GM21381 (cell line): ENCODE data around the gene SMC3.

Source experiments
- ATAC-seq: cut with Tn5 transposase; IDR thresholded peaks from one replicate; pipeline ENCODE4 v1.9.1; 2021; ENCODE audit warnings: mild to moderate bottlenecking, moderate library complexity; ENCODE audit not compliant: unreplicated experiment

SMC3 gene

DNA sequence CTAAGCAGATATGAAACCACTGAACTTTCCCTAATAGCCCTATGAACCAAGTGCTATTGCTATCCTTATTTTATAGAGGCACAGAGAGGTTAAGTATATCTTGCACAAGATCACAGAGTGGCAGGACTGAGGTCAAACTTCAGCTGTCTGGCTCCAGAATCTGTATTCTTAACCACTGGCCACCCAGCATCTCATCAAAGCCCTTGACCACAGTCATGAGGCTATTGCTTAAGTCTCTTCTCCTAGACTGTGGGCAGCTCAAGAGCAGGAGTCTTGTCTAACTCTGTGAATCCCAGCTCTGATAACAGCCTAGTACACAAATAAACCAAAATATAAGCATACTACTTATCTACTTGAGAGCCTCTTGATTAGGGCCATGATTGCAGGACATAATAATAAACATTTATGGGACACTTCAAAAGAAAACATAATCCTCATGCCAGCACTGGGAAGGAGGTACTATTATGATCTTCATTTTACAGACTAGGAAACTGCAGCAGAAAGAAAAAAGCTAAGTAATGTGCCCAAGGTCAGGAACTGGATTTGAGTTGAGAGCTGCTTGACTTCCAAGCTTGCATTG lies 22.4 kb upstream of the SMC3 start:
- no peak for ATAC-seq

DNA sequence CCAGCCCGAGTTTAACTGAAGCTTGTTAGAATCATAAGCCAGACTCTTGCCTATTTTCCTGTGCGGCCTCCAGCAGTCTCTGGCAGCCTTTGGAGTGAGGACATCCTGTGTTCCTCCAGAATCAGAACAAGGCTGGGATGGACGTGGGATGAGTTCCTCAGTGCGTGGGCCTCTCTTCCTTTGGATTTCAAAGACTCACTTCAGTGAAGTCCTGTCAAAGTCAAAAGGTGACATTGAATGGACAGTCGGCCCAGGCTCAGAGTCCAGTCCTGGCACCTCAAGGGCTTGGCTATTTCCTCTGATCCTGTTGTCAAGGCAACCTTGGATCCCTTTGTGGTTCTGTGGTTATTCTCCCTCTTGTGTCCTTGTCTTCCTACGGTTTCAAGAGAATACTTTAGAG lies 21.4 kb upstream of the SMC3 start:
- ATAC-seq = no peak

DNA sequence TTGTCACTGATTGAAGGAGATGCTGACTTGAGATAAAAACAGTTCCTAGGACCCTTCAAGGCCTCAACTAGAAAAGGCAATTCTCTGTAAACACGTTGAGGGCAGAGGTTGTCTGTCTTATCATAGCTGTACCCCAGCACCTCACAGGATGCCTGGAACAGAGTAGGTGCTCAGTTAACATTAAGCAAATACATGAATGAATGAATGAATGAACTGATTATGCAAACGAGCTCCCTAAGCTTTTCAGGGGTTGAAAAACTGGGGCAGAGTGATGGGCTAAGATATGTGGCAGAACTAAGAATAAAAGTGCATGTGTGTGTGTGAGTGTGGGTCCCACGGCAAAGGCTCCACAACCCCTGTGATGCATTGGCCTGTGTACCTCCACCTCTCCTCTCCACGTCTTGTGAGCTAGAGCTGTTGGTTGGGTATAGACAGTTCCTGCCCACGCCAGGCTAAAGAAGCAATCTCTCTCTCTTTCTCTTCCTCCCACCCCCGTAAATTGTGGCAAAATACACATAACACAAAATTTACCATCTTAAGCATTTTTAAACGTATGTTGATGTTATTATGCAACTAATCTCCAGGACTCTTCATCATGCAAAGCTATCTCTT lies 20.9 kb upstream of the SMC3 start:
- ATAC-seq = no peak

DNA sequence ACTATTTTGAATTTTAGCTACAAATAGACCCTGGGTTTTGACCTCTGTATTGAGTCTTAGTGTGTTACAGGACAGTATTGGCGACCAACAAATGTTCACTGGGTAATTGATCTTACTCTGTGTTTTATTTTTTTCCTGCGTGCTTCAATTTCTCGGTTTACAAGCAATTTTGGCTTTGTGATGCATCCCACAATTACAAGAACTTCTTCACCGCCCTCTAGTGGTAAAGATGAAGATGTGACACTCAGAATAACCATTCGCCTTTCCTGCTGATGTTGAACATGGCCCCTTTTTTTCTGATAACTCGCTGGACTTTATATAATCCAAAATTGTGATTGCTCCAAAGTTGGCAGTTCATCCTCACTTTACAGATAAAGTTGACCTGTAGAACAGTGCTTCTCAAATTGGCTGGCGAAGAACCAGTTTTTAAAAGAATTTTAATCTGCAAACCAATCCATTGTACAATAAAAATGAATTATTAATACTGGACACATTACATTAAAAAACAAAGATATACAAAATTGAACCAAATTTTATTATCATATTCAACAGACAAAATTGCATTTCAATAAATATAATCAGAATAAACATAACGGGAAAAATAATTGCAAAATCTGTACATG lies 20.2 kb upstream of the SMC3 start:
- no peak for ATAC-seq

DNA sequence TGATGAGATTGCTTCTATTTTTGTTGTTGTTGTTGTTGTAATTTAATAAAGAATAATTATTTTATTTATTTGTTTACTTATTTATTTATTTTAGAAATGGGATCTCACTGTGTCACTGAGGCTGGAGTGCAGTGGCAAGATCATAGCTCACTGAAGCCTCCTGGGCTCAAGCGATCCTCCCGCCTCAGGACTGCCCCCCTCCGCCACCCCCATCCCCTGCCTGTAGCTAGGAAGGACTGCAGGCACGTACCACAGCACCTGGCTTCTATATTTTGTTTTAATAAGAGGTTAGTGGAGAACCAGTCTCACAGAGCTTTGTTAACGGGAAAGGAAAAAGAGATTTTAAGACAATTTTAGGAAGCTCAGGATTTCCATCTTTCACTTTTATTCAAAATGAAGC lies 19.5 kb upstream of the SMC3 start:
- no peak for ATAC-seq

DNA sequence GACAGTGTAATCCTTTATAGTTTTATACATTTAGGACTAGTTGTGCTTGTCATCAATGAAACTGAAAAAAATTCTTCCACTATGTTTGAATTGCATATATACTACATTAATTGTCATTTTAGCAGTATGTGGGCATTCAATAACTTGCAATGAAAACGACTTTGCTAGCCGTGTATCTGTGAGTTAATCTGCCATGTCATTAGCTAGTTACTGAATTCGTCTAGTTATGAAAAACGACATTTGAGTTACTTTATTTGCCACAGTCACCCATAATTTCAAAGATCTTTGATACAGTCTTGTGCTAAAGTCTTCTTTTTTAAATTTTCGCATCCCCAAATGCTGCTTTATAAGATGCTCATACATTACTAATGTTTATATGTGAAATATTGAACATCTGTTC lies 18.3 kb upstream of the SMC3 start:
- no peak for ATAC-seq

DNA sequence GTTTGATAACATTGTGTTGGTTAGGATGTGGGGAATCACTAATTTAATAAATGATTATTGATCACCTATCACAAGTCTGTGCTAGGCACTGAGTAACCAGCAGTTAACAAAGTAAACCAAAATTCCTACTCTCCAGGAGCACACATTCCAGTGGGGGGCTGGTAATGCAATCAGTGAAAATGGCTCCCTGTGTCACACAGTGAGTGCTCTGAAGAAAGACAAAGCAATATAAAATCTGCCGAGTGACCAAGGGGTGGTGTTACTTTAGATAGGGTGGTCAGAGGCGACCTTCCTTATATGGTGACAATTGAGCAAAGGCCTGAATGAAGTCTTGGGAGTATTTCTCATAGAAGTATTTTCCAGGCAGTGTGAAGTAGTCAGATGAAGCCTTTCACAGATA lies 13.6 kb upstream of the SMC3 start:
- ATAC-seq = no peak

DNA sequence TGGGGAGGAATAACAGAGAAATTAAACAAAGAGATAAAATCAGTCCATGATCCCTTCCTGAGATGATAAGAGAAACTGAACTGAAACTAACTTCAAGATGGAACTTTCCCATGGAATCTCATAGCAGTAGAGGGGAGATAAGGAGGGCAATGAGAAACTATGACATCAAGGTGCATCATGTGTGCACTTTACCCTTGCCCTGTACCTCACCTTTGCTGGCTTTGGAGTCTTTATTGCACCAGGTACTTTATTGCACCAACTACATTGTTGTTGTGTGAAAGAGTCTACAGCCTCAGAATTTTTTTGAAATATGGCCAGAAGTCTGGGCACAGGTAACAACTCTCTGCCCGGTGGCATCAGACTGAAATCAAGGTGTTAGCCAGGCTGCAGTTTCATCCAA lies 11.2 kb upstream of the SMC3 start:
- no peak for ATAC-seq

DNA sequence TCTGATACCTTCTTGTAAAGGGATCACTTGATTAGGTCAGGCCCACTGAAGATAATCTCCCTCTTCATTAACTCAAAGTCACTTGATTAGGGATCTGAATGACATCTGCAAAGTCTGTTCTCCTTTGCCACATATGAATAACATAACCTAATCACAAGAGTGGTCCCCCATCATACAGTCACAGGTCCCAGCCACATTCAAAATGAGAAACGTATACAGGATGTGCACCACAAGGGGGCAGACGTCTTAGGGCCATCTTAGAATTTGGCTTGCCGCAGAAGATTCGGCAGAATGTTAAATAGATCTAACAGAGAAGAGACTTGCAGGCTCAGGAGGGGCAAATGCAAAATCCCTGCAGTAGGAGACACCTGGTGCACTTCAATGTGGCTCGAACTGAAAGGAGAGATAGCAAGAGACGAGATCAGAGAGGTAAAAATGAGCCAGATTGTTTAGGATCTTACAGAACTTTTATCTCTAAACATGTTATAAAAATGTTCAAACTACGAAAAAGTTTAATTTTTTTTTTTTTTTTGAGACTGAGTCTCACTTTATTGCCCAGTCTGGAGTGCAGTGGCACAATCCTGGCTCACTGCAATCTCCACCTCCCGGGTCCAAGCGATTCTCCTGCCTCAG lies 10.4 kb upstream of the SMC3 start:
- ATAC-seq = no peak

DNA sequence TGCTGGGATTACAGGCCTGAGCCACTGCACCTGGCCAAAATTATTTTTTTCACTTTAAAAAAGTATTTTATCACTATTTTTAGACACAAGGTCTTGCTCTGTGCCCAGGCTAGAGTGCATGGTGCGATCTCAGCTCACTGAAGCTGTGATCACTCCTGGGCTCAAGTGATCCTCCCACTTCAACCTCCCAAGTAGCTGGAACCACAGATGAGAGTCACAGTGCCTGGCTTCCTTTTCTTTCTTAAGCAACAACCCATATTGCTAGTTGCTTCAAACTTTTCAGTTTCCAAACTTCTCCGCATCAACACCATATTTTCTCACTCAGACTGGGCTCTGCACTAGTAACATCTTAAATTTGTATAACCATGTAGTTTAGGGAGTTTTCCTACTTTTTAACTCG lies 9.5 kb upstream of the SMC3 start:
- no peak for ATAC-seq

DNA sequence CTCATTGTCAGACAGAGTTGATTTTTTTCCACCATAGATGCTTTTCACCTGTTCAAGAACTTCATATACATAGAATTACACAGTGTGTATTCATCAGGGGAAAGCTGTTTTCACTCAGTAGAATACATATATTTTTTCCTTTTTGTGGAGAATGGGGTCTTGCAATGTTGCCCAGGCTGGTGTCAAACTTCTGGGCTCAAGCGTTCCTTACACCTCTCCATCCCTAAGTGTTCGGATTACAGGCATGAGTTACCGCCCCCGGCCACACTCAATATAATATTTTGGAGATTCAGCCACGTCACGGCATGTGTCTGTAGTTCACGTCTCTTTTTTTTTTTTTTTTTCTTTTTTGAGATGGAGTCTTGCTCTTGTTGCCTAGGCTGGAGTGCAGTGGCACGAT lies 7.5 kb upstream of the SMC3 start:
- ATAC-seq = no peak

DNA sequence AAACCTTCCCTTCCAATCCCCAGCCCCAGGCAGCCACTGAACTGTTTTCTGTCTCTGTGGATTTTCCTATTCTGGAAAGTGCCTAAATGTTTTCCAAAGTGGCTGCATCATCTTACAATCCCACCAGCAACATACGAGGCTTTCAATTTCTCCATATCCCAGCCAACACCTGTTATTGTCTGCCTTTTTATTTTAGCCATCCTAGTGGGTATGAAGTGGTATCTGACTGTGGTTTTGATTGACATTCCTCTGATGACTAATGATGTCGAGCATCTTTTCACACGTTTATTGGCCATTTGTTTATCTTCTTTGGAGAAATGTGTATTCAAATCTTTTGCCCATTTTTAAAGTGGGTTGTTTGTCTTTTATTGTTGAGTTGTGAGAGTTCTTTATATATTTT lies 6.2 kb upstream of the SMC3 start:
- ATAC-seq = no peak

DNA sequence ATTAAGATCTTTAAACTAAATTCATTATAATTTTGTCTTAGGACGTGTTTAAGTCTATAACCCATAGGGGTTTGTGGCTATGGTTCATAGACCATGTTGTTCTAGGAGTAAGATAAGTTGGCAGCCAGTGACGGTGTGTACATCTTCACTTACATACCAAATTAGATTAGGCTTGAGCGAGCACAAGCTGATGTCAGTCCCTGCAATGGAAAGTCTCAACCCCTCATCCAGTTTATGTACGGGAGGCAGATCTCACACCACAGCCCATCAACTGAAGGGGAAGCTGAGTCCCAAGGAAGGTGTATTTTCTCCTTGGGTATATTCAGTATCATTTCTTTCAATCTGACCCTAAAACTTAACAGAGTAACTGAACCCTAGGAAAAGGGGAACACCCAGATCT lies 5.1 kb upstream of the SMC3 start:
- no peak for ATAC-seq

DNA sequence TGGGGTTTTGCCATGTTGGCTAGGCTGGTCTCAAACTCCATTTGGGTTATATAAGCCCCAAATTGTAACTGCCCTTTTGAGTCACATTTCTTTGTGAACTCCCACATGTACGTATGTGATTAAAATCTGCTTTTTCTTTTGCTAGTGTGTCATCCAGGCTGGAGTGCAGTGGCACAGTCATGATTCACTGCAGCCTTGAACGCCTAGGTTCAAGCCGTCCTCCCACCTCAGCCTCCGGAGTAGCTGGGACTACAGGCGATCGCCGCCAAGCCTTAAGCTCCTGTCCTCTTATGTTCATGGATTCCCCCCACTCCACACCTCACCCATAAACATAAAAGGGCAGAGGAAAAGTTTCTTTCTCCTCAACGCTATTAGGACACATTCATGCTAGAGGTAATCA lies 4.4 kb upstream of the SMC3 start:
- ATAC-seq = no peak

DNA sequence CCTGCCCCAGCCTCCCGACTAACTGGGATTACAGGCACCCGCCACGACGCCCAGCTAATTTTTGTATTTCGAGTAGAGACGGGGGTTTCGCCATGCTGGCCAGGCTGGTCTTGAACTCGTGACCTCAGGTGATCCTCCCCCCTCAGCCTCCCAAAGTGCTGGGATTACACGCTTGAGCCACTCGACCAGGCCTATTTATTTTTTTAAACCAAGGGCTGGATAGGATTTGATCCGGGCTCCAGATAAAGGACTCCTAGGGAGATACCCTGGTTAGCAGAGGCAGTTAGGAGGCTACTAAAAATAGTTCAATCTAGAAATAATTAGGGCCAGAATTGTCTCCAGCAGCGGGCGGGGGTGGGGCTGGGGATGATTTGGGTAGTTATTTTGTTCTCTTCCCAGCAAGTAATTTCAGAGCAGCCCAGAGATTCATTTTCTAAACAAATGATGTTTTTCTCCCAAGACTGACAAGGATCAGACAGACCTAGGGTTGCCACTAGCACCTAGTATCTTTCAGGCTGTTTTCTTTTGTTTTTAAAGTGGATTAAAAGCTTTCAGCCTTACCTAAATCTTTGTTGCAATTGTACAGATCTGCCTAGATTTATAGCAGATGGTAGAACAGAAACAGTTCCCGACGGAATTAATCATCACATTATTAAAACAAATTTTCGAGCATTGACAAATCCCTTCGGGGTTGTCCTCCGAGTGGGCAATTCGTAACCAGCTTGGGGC lies 859 bp upstream of the SMC3 start:
- ATAC-seq = no peak

DNA sequence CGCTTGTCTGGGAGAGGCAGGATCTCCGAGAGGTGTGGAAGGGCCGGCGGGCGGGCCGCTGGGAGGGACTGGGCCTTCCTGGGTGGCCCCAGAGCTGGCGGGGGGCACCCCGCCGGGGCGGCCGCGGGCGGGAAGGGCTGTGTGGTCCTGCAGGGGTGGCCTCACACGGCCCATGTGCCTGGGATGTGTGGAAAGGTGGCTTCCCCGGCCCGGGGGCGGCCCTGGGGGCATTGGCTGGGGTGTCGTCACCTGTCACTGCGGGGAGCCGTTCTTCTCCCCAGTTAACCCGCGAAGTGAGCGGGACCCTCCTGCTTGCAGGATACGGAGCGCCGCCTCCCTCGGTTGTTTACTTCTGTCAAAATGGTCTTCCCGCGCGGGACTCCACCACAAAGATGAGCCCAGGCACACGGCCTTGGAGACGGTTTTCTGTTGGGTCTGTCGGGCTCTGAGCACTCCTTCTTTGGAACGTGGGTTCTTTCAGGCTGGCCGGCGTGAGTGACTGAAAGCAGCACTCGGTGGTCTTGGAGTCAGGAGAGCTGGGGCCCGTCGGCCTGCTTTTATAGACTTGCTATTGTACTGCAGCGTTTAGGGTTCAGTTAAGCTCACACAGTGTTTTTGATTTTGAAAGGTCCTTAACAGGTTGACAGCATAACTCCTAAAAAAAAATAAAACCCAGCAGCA lies 700 bp downstream of the SMC3 start:
- ATAC-seq = peak; percentile 32

DNA sequence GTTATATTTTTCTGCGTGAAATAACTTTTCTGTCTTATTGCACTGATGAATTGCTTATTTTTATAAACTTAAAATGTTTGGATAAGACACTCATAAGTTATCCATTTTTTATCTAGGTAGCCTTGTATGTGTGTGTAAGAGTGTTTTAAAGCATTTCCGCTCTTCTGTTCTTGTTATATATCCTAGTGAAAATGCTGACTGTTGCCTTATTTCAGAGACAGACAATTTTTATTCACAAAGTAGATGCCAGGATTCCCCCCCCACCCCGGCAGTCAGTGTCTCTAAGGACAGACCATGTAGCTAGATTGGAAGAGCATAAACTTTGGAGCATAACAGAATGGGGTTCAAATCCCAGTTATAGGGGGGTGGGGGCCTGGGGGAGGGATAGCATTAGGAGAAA lies 1.6 kb downstream of the SMC3 start:
- no peak for ATAC-seq

DNA sequence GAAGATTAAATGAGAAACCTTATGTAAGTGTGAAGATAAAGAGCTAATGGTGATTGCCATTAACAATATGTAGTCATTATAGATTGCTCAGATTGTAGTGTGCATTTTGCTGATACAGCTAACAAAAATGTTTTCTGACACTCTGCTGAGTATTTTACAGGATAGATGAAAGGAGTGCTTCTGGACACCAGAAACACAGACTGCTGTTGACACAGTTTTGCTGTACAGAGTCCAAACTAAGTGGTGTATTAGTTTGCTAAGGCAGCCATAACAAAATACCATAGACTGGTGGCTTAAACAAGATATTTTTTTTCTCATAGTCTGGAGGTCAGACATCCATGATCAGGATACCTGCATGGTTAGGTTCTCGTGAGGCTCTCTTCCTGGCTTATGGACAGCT lies 2.2 kb downstream of the SMC3 start:
- ATAC-seq = no peak

DNA sequence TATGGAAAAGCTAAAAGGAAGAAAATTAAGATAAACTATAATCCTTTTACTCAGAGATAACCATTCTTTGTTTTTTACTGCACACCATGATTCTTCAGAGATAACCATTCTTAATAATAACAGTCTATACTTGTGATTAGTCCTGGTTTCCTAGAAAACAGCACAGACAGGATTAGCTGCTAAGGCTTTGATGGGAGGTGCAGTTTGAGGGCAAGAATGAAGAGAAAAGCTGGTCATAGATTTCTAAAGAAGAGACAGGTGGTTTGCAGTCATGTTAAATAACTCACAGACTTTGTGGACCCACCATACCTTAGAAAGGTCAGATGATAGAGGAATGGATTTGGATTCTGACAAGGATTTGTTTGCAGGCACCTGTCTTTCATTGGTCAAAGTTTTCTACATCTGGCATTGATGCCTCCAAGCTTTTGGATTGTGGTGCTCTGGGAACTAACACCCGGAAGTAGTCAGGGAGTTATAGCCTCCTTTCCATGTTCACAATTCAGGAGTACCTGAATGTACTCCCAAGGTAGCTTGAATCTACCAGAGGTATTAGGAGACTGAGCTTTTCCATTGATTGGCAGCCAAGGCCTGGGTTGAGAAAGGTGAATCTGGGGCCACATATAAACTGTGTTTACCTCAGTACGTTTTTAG lies 3.7 kb downstream of the SMC3 start:
- no peak for ATAC-seq

DNA sequence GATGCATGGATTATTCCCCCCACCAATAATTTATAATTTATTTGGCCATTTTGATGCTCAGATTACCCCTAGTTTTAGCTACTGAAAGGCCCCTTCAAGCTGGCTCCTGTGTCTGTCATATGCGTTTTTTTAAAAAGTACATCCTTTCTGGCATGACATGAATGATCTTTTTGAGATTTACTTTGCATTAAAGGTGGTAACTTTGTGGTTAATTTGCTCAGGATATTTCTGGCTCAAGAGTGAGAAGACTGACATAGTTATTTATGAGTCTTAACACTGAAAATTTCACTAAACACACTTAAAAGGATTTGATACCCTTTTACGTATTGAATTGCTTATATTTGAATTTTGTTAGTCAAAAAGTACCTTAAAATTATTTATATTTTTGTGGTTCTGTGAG lies 5.4 kb downstream of the SMC3 start:
- no peak for ATAC-seq

DNA sequence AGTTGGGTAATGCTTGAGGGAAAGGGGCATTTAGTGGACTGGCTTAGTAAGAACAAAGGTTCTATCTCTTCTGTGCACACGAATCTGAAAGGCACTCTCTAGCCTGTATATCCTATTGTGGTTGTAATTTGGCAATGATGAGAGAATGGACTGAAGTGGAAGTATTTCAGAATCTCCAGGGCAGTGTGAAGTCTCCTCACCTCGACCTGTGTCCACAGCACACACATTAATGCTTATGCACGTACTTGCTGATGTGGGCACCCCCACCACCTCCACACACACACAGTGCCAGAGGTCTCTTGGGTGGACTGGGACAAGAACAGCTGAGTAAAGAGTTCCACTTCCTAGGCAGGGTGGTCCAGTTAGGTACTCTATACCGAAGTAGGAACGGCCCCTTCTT lies 6.9 kb downstream of the SMC3 start:
- no peak for ATAC-seq
